T-helper 9 cell (primary cell): ENCODE measurements around the gene MAST1.
A peak's percentile ranks its signal among the peaks of the same experiment; 100 is the strongest.
"Not testable (repeated sequence)": the region's sequence is repeated elsewhere in the genome, so short reads cannot be mapped to it uniquely, and the experiment has no call there.

Experiments used
- DNase-seq: peaks from one replicate; pipeline ENCODE4 v3.0.0-alpha.2; 2020
- total RNA-seq, 2 donors: gene quantifications; one replicate each; lab custom pipeline; 2026; lab: John Stamatoyannopoulos, UW

The MAST1 gene
- total RNA-seq: 0.07 to 0.48 reads per million in 2 donors

DNA sequence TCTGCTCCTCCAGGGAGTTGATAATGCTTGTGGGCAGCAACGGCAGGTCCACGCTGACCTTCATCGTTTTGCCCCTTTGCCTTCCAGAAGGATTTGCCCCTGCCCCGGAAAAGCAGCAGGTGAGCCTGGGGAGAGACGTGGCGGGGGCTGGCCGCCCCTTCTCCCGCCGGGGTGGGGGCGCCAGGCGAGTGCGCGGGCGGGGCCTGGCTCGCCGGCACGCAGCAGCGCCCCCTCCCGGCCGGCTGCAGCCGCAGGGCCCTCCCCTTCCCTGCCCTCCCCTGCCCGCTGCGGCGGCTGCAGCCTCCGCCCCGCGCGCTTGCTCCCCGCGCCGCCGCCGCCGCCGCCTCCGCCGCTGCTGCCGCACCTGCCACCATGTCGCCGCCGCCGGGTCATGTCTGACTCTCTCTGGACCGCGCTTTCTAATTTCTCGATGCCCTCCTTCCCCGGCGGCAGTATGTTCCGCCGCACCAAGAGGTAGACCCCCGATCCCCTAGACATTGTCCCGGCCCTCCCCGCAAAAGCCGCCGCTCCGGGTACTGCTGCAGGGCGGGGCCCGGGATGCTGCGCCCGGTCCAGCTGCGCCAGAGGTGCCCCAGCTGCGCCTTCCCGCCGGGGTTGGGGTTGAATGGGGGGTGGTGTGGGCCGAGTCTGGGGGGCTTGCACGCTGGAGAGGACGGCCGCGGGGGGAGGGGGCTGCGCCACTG is at the start of gene MAST1:
Gene MAST1, plus strand, starts transcription at position 334 of the 704 bp plus-strand sequence. Its CDS starts 58 bp downstream, at position 392.
- DNase-seq: peak; percentile 49

GRCh38 chr19:12788682-12789097 is 49.6 kb upstream of the MAST1 start:
- peak; percentile 52 for DNase-seq

- DNase-seq: no peak
Measured at GRCh38 chr19:12789098-12789903, 49.0 kb upstream of the MAST1 start.

- DNase-seq: peak; percentile 84
Measured at GRCh38 chr19:12789904-12790619, 48.3 kb upstream of the MAST1 start.

GRCh38 chr19:12790628-12791344 is 47.5 kb upstream of the MAST1 start:
- DNase-seq: no peak

- peak; percentile 97 for DNase-seq
Measured at GRCh38 chr19:12791345-12792050, 46.8 kb upstream of the MAST1 start, which contains the start of gene JUNB. TSS of gene JUNB (plus strand) at chr19:12791486. CDS start at chr19:12791772, 286 bp downstream.

- DNase-seq: peak; percentile 50
Measured at GRCh38 chr19:12792051-12792852, 46.1 kb upstream of the MAST1 start.

- DNase-seq: no peak
Measured at GRCh38 chr19:12792853-12793289, 45.4 kb upstream of the MAST1 start.

DNA sequence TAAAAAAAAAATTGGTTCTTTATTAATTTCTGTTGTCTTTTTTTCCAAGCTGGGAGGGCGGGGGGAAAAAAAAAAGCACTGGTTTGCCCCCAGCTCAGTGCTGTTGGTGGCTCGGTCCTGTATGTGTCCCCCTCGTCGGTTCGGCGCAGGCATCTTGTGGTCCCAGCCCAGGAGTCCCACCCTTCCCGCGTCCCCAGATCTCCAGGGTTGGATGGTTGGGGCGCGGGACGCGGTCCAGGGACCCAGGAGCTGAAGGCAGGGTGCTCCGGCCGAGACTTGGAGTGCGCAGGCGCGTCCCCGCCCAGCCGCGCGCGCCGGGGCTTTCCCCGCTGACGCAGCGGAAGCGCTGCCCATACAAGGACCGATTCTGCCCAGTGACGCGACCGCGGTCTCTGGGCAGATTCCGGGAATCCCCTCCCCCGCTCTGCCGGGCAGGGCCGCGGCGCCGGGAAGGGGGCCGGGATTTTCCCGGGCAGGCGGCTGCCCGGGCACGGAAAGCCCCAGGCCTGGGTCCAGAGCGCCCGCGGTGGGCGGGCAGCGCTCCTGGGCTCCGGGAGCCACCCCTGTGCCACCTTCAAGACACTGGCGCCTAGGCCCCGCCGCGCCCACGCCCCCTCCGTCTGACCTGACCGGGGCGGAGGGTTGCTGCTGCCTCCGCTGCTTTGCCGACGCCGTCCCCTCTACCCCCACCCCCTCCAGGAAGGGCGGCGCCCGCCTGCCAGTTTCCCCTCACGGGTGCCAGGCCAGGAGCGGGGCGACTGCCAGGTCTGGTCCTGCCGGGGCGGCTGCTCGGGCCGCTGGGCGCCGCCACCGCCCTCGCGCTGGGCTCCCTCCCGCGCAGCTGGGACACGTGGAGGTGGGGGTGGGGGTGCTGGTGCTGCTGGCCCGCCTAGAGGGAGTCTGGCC is 44.8 kb upstream of the MAST1 start:
- DNase-seq: peak; percentile 93

DNA sequence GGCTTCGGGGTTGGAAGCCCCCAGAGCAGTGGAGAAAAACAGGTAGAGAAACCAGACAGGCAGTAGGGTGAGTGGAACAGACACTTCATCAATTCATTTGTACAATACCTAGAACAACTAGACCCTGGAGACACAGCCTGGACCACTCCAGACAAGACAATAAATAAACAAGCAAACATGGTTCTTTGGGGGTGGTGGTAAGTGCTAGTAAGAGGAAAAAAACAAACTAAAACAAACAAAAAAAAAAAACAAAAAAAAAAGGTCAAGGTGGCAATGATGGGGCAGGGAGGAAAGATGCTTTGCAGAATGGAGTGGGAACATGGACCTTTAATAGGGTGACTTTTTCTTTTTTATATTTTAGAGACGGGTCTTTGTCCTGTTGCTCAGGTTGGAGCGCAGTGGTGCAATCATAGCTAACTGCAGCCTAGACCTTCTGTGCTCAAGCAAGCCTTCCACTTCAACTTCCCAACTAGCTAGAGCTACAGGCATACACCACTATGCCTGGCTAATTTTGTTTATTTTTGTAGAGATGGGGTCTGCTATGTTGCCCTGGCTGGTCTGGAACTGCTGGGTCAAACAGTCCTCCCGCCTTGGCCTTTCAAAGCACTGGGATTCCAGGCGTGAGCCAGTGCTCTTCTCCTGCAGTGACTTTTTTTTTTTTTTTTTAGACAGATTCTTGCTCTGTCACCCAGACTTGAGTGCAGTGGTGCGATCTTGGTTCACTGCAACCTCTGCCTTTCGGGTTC is 43.9 kb upstream of the MAST1 start:
- DNase-seq: no peak

GRCh38 chr19:12794971-12795381 is 43.3 kb upstream of the MAST1 start:
- no peak for DNase-seq

GRCh38 chr19:12796146-12797071 is 41.9 kb upstream of the MAST1 start:
- DNase-seq: peak; percentile 67

GRCh38 chr19:12797141-12797587 is 41.2 kb upstream of the MAST1 start:
- no peak for DNase-seq

DNA sequence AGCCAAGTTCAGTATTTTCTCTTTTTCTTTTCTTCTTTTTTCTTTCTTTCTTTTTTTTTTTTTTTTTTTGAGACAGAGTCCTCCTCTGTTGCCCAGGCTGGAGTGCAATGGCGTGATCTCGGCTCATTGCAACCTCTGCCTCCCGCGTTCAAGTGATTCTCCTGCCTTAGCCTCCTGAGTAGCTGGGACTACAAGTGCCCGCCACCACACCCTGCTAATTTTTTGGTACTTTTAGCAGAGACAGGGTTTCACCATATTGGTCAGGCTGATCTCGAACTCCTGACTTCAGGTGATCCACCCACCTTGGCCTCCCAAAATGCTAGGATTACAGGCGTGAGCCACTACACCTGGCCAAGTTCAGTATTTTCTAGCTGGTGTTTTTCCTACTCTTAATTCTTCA is 40.7 kb upstream of the MAST1 start:
- not testable (repeated sequence) for DNase-seq

GRCh38 chr19:12799742-12800465 is 38.4 kb upstream of the MAST1 start:
- DNase-seq: no peak

DNA sequence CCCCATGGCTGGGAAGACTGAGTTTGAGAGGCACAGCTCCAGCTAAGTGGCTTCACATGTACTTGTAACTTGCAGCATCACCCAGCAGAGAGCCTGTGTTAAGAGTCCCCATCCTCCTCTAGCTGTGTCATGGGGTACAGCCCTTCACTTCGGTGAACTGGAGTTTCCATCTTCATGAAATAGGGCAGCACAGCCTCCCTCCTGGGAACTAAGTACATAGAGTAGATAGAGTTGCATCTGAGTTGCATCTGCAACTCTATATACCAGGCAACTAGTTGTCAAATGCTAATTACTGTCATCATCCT is 37.9 kb upstream of the MAST1 start:
- no peak for DNase-seq

DNA sequence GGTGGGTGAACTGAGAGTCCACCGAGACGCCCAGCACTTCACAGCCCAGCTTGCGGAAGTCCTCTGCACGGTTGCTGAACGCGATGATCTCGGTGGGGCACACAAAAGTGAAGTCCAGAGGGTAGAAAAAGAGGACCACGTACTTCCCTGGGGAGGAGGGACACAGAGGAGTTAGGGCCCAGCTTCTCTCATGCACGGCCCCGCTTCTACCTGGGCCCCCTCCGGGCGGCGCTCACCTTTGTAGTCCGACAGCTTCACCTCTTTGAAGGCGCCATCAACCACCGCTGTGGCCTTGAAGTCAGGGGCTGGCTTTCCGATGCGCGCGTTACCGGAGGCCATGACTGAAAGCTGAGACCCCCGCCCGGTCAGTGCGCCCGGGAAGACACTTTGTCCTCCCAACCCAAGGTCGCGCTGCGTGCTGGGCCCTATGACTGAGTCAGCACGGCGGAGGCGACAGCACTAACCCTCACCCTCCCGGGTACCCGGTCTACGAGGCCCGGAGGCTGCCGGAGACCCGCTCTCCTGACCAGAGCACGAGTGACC is 37.3 kb upstream of the MAST1 start:
- DNase-seq: no peak
